Activated T-helper 1 cell treated with Interleukin-2 at 50 U/mL for 16 hours (primary cell): ENCODE data around the gene ALK.
"Not testable (repeated sequence)": the region's sequence is repeated elsewhere in the genome, so short reads cannot be mapped to it uniquely, and the experiment has no call there.

Source experiments
- DNase-seq: peaks from one replicate; pipeline ENCODE4 v3.0.0-alpha.2; 2020; ENCODE audit warnings: low read depth

Gene ALK

DNA sequence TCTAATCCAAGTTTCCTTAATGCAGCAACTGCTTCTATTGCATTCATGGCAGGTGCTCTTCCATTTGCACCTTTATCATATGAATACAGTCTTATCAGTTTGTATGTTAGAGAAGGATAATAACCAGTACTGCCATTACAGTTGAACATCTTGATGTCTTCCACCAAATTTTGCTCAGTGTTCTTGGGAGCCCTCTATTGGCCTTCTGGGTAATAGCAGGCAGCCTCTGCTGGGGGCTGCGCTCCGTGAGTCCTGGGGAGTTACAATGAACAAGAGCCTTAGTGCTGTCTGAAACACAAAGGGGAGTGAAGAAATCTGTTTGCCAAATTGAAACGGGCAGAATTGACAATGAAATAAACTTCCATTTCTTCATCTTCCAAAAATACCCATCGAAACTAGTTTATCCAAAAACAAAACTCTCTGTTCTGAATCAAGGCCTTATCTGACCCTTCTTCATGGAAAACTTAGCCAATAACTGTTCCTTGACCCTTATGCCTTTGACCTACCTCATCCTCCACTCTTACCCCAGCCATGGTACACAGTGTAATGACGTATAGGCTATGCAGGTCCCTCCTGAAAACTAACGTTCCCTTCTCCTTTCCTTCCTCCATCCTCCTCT, 79.9 kb downstream of the ALK start:
- DNase-seq: no peak

GRCh38 chr2:29839306-29839705, 82.1 kb downstream of the ALK start:
- DNase-seq: no peak

GRCh38 chr2:29837925-29838324, 83.5 kb downstream of the ALK start:
- DNase-seq: no peak

- no peak for DNase-seq
These were observed 86.8 kb downstream of the ALK start for GRCh38 chr2:29834624-29835023.

- DNase-seq: no peak
These were observed 87.3 kb downstream of the ALK start for GRCh38 chr2:29834036-29834540.

DNA sequence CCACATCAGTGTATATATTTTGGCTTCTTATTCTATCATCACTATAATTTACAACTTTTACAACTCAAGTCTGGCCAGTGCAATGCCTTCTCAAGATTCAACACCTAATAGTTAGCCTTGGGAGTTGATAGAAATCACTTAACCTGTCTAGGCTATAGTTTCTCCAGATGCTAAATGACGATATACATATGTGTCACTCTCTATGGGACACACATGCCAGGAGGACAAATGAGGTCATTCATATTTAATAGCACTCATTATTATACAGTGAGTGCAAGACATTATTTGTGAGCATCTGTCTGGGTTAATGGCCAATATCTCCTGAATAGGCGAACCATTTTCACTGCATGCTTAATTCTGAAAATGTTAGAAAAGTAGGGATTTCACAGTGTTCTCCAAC, 89.8 kb downstream of the ALK start:
- no peak for DNase-seq

DNA sequence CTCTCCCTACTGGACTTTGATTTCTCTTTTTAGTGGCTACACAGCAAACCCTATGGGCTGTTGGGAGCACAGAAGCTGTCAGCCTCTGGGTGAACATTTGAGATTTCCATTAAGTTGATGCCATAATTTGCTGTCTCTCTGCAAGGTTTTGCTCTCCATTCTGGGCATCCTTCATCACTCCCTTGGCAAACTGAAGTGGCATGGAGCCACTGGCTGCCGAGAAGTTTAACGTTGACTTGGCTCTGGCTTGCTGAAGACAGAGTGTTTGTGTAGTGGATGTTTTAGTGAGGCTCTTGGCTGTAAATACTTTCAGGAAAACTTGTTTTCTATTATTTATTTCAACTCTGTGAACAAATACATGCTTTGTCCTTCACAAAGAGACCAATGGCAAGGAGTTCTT, 91.5 kb downstream of the ALK start:
- DNase-seq: no peak

GRCh38 chr2:29824145-29824544, 97.2 kb downstream of the ALK start:
- not testable (repeated sequence) for DNase-seq

DNA sequence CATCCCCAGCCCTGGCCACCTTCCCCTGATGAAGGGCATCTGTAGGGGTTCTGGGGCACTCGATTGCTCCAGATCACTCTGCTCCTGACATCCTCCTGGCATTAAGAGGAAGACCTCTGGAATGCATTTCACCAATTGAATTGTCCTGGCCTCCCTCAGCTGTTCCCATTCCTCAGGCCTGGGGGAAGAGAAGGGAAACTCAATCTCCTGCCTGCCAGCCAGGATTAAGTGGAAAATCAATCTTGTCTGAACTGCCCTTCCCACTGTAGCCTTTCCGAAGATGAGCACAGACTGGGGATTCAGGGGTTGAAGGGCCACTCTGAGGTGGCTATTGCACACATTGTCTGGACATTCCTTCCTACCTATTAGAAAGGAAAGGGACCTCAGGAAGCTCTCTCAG, 99.8 kb downstream of the ALK start:
- no peak for DNase-seq

GRCh38 chr2:29819570-29819969, 101.8 kb downstream of the ALK start:
- DNase-seq: no peak

- no peak for DNase-seq
These were observed 103.3 kb downstream of the ALK start for GRCh38 chr2:29817801-29818680.

GRCh38 chr2:29817299-29817698, 104.1 kb downstream of the ALK start:
- no peak for DNase-seq

DNA sequence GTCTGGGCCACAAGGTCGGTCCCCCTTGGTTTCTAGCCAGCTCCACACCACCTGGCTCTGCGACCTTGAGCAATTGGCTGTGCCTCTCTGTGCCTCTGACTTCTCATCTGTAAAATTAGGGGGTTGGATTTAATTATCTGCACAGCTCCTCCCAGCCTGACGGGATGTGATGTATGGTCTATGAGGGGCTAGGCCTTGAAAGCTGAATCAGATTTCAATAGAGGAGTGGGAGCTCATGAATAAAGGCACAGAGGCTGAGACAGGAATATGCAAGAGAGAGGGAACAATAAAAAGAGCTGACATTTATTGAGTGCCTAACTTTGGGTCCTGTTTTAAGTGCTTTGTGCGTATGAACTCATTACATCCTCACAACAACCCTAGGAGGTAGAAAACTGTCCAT, 104.7 kb downstream of the ALK start:
- no peak for DNase-seq

DNA sequence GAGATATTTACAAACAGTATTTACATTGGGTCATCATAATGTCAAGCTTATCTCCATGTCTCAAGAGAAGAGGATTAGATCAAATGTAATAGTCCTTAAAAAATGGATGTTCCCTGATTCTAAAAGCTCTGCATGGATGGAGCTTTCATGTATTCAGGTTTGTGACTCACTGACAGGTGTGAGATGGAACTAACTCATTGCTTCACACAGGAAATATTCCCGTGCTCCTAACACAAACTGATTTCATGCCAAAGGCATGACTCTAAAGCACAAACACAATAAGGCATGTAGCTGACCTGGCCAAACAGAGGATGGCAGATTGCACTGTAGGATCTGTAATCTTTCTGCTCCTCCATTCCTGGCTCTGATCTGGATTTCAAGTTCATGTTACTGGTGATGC, 110.0 kb downstream of the ALK start:
- no peak for DNase-seq

DNA sequence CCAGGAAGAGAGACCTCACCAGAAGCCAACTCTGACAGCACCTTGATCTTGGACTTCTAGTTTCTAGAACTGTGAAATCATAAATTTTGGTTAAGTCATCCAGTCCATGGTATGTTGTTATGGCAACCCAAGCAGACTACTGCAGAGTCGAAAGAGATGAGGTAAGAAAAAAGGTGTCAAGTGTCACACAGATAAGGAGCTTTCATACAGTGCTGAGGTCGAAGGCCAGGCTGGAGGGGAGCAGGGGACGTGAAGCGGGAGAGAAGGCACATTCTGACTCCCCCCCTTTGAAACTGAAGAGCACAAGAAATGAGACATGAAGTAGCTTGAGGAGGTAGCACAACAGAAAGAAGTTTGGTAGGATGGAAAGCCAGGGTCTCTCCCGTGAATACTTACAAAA, 110.4 kb downstream of the ALK start:
- no peak for DNase-seq

GRCh38 chr2:29808321-29808720, 113.1 kb downstream of the ALK start:
- DNase-seq: no peak

- no peak for DNase-seq
These were observed 114.3 kb downstream of the ALK start for GRCh38 chr2:29807082-29807481.

GRCh38 chr2:29806461-29806860, 114.9 kb downstream of the ALK start:
- no peak for DNase-seq

DNA sequence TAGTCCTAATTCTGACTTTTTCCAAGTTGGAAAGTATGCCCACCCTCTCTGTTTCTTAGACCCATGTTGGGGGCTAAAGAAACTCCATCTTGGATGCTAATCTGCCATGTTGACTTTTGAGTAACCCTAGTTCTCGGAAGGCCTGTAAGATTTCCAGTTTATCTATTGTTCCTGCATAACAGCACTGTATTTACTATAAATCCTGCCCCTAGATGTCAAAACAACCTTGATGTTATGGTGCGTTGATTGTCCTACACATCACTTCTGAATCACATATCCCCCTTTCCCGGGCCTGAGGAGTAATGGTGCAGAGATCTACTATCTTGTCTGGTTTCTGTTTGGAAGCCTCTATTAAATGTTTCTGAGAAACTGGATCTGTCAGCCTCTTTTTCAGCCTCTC, 116.7 kb downstream of the ALK start:
- no peak for DNase-seq

GRCh38 chr2:29803537-29803936, 117.8 kb downstream of the ALK start:
- DNase-seq: no peak

GRCh38 chr2:29802986-29803385, 118.4 kb downstream of the ALK start:
- DNase-seq: no peak

DNA sequence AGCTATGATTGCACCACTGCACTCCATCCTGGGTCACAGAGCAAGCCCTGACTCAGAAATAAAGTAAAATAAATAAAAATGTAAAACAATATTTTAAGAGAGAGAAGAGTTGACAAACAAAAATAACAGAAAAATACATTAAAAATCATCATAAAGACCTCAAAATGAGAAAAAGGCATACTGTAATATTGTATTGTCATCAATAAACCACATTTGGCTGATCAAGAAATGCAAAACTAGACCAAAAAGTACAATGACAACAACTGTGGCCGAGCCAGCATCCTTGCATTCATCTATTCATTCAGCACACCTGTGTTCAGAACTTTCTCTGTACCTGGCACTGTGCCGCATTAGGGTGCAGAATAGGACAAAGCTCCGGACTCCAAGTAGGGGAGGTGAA, 121.8 kb downstream of the ALK start:
- DNase-seq: no peak

- DNase-seq: no peak
These were observed 123.5 kb downstream of the ALK start for GRCh38 chr2:29797916-29798315.

GRCh38 chr2:29796446-29796845, 124.9 kb downstream of the ALK start:
- no peak for DNase-seq
